Ovary (tissue), 3 donors: ENCODE data around the gene CHCHD6.

Experiments
- CTCF ChIP-seq, 3 donors: fragments of 450-650 bp in 2 of 3; fragments of 200-600 bp in 1 of 3; IDR thresholded peaks; one replicate each; pipeline versions ENCODE4 v1.5.1 to v1.8.0; 2016 to 2022; ENCODE audit warnings: antibody characterized with exemption in 3 of 3, mild to moderate bottlenecking in 1 of 3
- POLR2A ChIP-seq: fragments of 450-650 bp; IDR thresholded peaks from one replicate; pipeline ENCODE4 v1.6.1; 2017; ENCODE audit warnings: antibody characterized with exemption, mild to moderate bottlenecking, moderate library complexity
- donor health status: DM: no; HTN: no; CAD: no.

GRCh38 chr3:126952261-126952982 lies 248.4 kb downstream of the CHCHD6 start:
- no peak for TF ChIP-seq CTCF (IDR thresholded peaks at IDR 0.05)
- TF ChIP-seq POLR2A: no peak
